Keratinocyte (primary cell): Measurements from ENCODE around the gene DNAJB11. TPM values are rescaled to one million over a fixed set of nuclear protein-coding genes. Genes with fewer than 3 reads are reported as not detected.

Experiments
- DNase-seq: peaks from one replicate; pipeline ENCODE4 v3.0.0-alpha.2; 2011; ENCODE audit warnings: low read depth, missing footprints, low spot score
- FAIRE-seq: peaks from 2 replicates; lab custom pipeline; 2011; peaks lifted over from hg19 to GRCh38; lab: Jason Lieb, UNC
- H2AFZ ChIP-seq: 2 replicates; pipeline ENCODE4 v1.6.0; 2012; ENCODE audit warnings: low read length, control low read depth, inconsistent platforms; ENCODE audit not compliant: control insufficient read depth
- H3K27ac ChIP-seq: 2 replicates; pipeline ENCODE4 v1.5.1; 2011; ENCODE audit warnings: low read length; ENCODE audit not compliant: control insufficient read depth, insufficient read depth
- H3K27me3 ChIP-seq: 3 replicates; pipeline ENCODE4 v1.6.0; 2011; ENCODE audit warnings: low read length; ENCODE audit not compliant: control insufficient read depth, insufficient read depth; ENCODE audit errors: extremely low read depth
- H3K36me3 ChIP-seq, 2 experiments: 2 replicates in 1 of 2; 3 replicates in 1 of 2; pipeline ENCODE4 v1.5.1; 2011; ENCODE audit warnings: low read length in 2 of 2, mild to moderate bottlenecking in 1 of 2; ENCODE audit not compliant: control insufficient read depth in 2 of 2, insufficient read depth in 2 of 2; ENCODE audit errors: extremely low read depth in 1 of 2
- H3K4me1 ChIP-seq: 3 replicates; pipeline ENCODE4 v1.5.1; 2011; ENCODE audit warnings: low read length; ENCODE audit not compliant: control insufficient read depth, insufficient read depth; ENCODE audit errors: extremely low read depth
- H3K4me2 ChIP-seq: 3 replicates; pipeline ENCODE4 v1.6.0; 2011; ENCODE audit warnings: low read depth, low read length; ENCODE audit not compliant: control insufficient read depth, insufficient read depth; ENCODE audit errors: extremely low read depth
- H3K4me3 ChIP-seq, 3 experiments: fragments of 200-600 bp in 1 of 3; sonication (generic) in 1 of 3; 2 replicates in 2 of 3; 3 replicates in 1 of 3; pipeline ENCODE4 v1.5.1; 2011 to 2016; ENCODE audit warnings: low read length in 3 of 3, mild to moderate bottlenecking in 3 of 3, control low read depth in 2 of 3, inconsistent platforms in 1 of 3, low read depth in 1 of 3, mixed read lengths in 1 of 3, mixed run types in 1 of 3, moderate library complexity in 1 of 3; ENCODE audit not compliant: control insufficient read depth in 2 of 3, insufficient read depth in 2 of 3; ENCODE audit errors: extremely low read depth in 1 of 3
- H3K79me2 ChIP-seq: 2 replicates; pipeline ENCODE4 v1.6.0; 2012; ENCODE audit warnings: low read length; ENCODE audit not compliant: control insufficient read depth, insufficient read depth
- H3K9ac ChIP-seq: 3 replicates; pipeline ENCODE4 v1.6.0; 2011; ENCODE audit warnings: low read length; ENCODE audit not compliant: control insufficient read depth, insufficient read depth; ENCODE audit errors: extremely low read depth
- H3K9me1 ChIP-seq: 3 replicates; pipeline ENCODE4 v1.6.0; 2011; ENCODE audit warnings: low read length; ENCODE audit not compliant: control insufficient read depth, insufficient read depth; ENCODE audit errors: extremely low read depth
- H3K9me3 ChIP-seq: 2 replicates; pipeline ENCODE4 v1.5.1; 2012; ENCODE audit warnings: low read depth, low read length; ENCODE audit not compliant: control insufficient read depth
- H4K20me1 ChIP-seq: 3 replicates; pipeline ENCODE4 v1.6.0; 2011; ENCODE audit warnings: low read length; ENCODE audit not compliant: control insufficient read depth, insufficient read depth; ENCODE audit errors: extremely low read depth
- EZH2 ChIP-seq: IDR thresholded peaks from one replicate; pipeline ENCODE4 v1.6.1; 2012; ENCODE audit warnings: inconsistent platforms, mild to moderate bottlenecking, low read length, moderate library complexity
- dilution Hi-C: fragments of 300-500 bp; cut with MboI; formaldehyde crosslinking; loops from one replicate; pipeline ENCODE4 v1.7.0; 2020; ENCODE audit warnings: low sequenced_read_pairs; ENCODE audit not compliant: extremely low pct_ligation_motif_present
- polyA plus RNA-seq, 5 experiments: library from polyadenylated mRNA; depleted of rRNA in 3 of 5; stranded (reverse) in 3 of 5; stranded (forward) in 1 of 5; unstranded in 1 of 5; fragments of >200 nt; gene quantifications; 1 replicate in 1 of 5; 2 replicates in 3 of 5; 3 replicates in 1 of 5; pipeline versions ENCODE4 v1.2.1 to v1.2.3, GENCODE V29; 2011 to 2012; ENCODE audit warnings: missing spikeins in 2 of 5, low read depth in 1 of 5, low replicate concordance in 1 of 5
- TF ChIP-seq, protein P1 (sequence below), 3 experiments: IDR thresholded peaks in 1 of 3; conservative IDR thresholded peaks in 1 of 3; optimal IDR thresholded peaks in 1 of 3; 2 replicates in 2 of 3; 3 replicates in 1 of 3; pipeline versions ENCODE3 to v1.5.1; 2011; ENCODE audit warnings: low read length in 3 of 3, mild to moderate bottlenecking in 3 of 3, moderate library complexity in 2 of 3, control low read depth in 1 of 3, inconsistent platforms in 1 of 3; ENCODE audit not compliant: insufficient read depth in 2 of 3; ENCODE audit errors: extremely low read depth in 1 of 3

DNAJB11 gene
- polyA plus RNA-seq, 1 donor (not counting 4 experiments of a cell fraction or from before 2014, with no cell fraction given), result 61.8 TPM

GRCh38 chr3:186594591-186595113 is 24.1 kb downstream of the DNAJB11 start:
- Histone ChIP-seq H3K27me3 (no peaks in the 10 kb centered on the region), H4K20me1 (no peaks in the 10 kb centered on the region), H3K9ac (no peak overlapping the region), H3K79me2 (no peaks in the 10 kb centered on the region), H3K4me2 (no peak overlapping the region), H3K36me3 (no peaks in the 10 kb centered on the region), H3K27ac (no peak overlapping the region), H2AFZ (no peak overlapping the region), H3K4me1 (peaks cover 18% of the 10 kb centered on the region), H3K9me1 (no peaks in the 10 kb centered on the region), H3K9me3 (no peaks in the 10 kb centered on the region), H3K4me3 (no peak overlapping the region)
- TF ChIP-seq, protein P1, sequence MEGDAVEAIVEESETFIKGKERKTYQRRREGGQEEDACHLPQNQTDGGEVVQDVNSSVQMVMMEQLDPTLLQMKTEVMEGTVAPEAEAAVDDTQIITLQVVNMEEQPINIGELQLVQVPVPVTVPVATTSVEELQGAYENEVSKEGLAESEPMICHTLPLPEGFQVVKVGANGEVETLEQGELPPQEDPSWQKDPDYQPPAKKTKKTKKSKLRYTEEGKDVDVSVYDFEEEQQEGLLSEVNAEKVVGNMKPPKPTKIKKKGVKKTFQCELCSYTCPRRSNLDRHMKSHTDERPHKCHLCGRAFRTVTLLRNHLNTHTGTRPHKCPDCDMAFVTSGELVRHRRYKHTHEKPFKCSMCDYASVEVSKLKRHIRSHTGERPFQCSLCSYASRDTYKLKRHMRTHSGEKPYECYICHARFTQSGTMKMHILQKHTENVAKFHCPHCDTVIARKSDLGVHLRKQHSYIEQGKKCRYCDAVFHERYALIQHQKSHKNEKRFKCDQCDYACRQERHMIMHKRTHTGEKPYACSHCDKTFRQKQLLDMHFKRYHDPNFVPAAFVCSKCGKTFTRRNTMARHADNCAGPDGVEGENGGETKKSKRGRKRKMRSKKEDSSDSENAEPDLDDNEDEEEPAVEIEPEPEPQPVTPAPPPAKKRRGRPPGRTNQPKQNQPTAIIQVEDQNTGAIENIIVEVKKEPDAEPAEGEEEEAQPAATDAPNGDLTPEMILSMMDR (optimal IDR thresholded peaks at IDR 0.05 in 1 of 3, IDR thresholded peaks at IDR 0.05 in 1 of 3, conservative IDR thresholded peaks at IDR 0.05 in 1 of 3; ENCODE audit: extremely low read depth in 1 of 3, insufficient read depth in 2 of 3, low read length in 3 of 3), result no peak
- TF ChIP-seq EZH2, result no peak
- no peak for FAIRE-seq
- dilution Hi-C loops, result no loop called here
- DNase-seq, result no peak

DNA sequence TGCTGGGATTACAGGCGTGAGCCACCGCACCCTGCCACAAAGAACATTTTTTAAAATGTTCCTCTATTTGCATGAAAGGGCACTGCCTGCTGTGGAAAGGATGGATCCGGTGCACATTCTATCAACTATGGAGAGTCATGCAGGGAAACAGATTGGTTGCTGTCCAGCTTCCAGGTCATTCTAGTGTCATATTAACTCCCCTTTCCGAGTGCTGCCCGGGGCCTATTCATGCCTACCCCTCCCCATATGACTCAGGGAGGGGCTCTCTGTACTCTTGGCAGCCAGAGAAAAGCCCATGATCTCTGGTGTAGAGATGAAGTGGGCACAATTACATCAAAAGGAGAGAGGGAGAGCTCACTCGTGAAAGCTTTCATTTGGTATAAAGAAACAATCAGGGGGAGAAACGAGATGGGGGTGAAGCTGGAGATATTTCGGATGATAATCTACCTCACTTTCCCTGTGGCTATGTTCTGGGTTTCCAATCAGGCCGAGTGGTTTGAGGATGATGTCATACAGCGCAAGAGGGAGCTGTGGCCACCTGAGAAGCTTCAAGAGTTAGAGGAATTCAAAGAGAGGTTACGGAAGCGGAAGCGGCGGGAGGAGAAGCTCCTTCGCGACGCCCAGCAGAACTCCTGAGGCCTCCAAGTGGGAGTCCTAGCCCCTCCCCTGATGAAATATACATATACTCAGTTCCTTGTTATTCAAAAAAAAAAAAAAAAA is 26.2 kb downstream of the DNAJB11 start:
- FAIRE-seq, result no peak
- no peaks in the 10 kb centered on the region for H3K27me3 ChIP-seq
- H3K9me3 ChIP-seq, result no peaks in the 10 kb centered on the region
- H3K4me1 ChIP-seq, result peaks cover 8% of the 10 kb centered on the region
- no peaks in the 10 kb centered on the region for H3K36me3 ChIP-seq
- no peak for TF ChIP-seq EZH2
- TF ChIP-seq, protein P1 (optimal IDR thresholded peaks at IDR 0.05 in 1 of 3, IDR thresholded peaks at IDR 0.05 in 1 of 3, conservative IDR thresholded peaks at IDR 0.05 in 1 of 3; ENCODE audit: extremely low read depth in 1 of 3, insufficient read depth in 2 of 3, low read length in 3 of 3), result no peak
- DNase-seq, result no peak
- dilution Hi-C loops, result no loop called here
- H3K27ac ChIP-seq, result no peak overlapping the region
- peak overlapping the region; percentile 1 for H2AFZ ChIP-seq
- no peaks in the 10 kb centered on the region for H3K79me2 ChIP-seq
- H3K4me3 ChIP-seq, result no peak overlapping the region
- no peaks in the 10 kb centered on the region for H4K20me1 ChIP-seq
- H3K4me2 ChIP-seq, result peak overlapping the region; percentile 8
- H3K9me1 ChIP-seq, result no peaks in the 10 kb centered on the region
- no peak overlapping the region for H3K9ac ChIP-seq
